Fibroblast of lung (primary cell): Measurements from ENCODE around the gene IL17REL.

Source experiments
- EZH2 ChIP-seq: IDR thresholded peaks from 2 replicates; pipeline ENCODE4 v1.5.1; 2012; ENCODE audit warnings: low read length, control low read depth, mild to moderate bottlenecking; ENCODE audit errors: missing control alignments
- TF ChIP-seq, protein P1 (sequence below), 2 donors: IDR thresholded peaks in 1 of 2; conservative IDR thresholded peaks in 1 of 2; 1 replicate in 1 of 2; 2 replicates in 1 of 2; pipeline ENCODE4 v1.5.1; 2011 to 2012; ENCODE audit warnings: low read length in 2 of 2, control low read depth in 1 of 2, inconsistent platforms in 1 of 2, low read depth in 1 of 2, mild to moderate bottlenecking in 1 of 2

DNA sequence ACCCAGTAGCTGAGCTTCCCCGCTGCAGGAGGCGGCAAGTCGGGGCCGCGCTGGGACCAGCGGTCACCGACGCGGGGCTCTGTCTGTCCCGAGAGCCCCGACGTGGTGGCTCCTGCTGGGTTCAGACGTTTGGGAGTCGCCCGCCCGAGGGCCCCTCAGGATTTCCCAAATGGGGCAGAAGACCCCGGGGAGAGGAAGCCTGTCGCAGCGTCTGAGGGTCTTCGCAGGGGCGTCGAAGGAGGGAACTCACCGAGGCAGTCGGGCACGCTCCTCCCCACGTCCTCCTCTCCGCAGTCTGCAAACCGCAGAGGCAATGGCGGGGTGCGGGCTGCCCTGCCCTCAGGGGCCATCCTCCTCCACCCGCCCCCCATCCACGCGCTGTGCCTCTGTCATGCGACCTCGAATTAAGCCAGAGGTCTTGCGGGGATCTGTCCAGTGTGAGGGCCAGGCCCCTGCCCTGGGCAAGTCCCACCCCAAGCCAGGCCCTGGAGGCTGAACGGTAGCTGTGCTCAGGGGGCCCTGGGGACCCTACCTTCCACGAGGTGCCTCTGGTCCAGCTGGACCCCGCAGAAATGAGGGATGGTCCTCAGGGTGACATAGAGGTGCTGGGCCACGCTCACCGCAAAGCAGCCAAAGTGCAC, 12.5 kb downstream of the IL17REL start:
- TF ChIP-seq, protein P1, sequence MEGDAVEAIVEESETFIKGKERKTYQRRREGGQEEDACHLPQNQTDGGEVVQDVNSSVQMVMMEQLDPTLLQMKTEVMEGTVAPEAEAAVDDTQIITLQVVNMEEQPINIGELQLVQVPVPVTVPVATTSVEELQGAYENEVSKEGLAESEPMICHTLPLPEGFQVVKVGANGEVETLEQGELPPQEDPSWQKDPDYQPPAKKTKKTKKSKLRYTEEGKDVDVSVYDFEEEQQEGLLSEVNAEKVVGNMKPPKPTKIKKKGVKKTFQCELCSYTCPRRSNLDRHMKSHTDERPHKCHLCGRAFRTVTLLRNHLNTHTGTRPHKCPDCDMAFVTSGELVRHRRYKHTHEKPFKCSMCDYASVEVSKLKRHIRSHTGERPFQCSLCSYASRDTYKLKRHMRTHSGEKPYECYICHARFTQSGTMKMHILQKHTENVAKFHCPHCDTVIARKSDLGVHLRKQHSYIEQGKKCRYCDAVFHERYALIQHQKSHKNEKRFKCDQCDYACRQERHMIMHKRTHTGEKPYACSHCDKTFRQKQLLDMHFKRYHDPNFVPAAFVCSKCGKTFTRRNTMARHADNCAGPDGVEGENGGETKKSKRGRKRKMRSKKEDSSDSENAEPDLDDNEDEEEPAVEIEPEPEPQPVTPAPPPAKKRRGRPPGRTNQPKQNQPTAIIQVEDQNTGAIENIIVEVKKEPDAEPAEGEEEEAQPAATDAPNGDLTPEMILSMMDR (conservative IDR thresholded peaks at IDR 0.05 in 1 of 2, IDR thresholded peaks at IDR 0.05 in 1 of 2; ENCODE audit: low read depth in 1 of 2, low read length in 2 of 2) = no peak
- TF ChIP-seq EZH2 = no peak
